ENCODE results near the gene CFAP65.

CFAP65 gene

GRCh38 chr2:218990612-218991011 lies 50.7 kb downstream of the CFAP65 start:
- DNase-seq = no peak

GRCh38 chr2:218990052-218990451 lies 51.3 kb downstream of the CFAP65 start:
- no peak for DNase-seq

GRCh38 chr2:218988650-218989049 lies 52.7 kb downstream of the CFAP65 start:
- no peak for DNase-seq

- no peak for DNase-seq
Observed at GRCh38 chr2:218988164-218988563, 53.2 kb downstream of the CFAP65 start.

GRCh38 chr2:218986148-218986761 lies 55.1 kb downstream of the CFAP65 start:
- no peak for DNase-seq

- no peak for DNase-seq
Observed at GRCh38 chr2:218985325-218986091, 55.8 kb downstream of the CFAP65 start.

- no peak for DNase-seq
Observed at GRCh38 chr2:218985021-218985324, 56.3 kb downstream of the CFAP65 start, which contains the start of gene FEV. TSS of gene FEV (minus strand) at chr2:218985184. CDS start at chr2:218985075, 109 bp downstream.

GRCh38 chr2:218984239-218985020 lies 56.9 kb downstream of the CFAP65 start:
- DNase-seq = no peak

- DNase-seq = no peak
Observed at GRCh38 chr2:218983934-218984238, 57.4 kb downstream of the CFAP65 start.

GRCh38 chr2:218983263-218983933 lies 57.9 kb downstream of the CFAP65 start:
- no peak for DNase-seq

GRCh38 chr2:218982586-218983262 lies 58.6 kb downstream of the CFAP65 start:
- no peak for DNase-seq

- peak; percentile 58 for DNase-seq
Observed at GRCh38 chr2:218981881-218982585, 59.3 kb downstream of the CFAP65 start.

GRCh38 chr2:218981390-218981880 lies 59.9 kb downstream of the CFAP65 start:
- no peak for DNase-seq

GRCh38 chr2:218980735-218981389 lies 60.5 kb downstream of the CFAP65 start:
- no peak for DNase-seq

GRCh38 chr2:218979846-218980734 lies 61.2 kb downstream of the CFAP65 start:
- DNase-seq = peak; percentile 92

- DNase-seq = no peak
Observed at GRCh38 chr2:218975060-218975777, 66.1 kb downstream of the CFAP65 start.

GRCh38 chr2:218970894-218971293 lies 70.4 kb downstream of the CFAP65 start:
- DNase-seq = no peak

- no peak for DNase-seq
Observed at GRCh38 chr2:218964041-218964771, 77.1 kb downstream of the CFAP65 start.

- no peak for DNase-seq
Observed at GRCh38 chr2:218963601-218964000, 77.7 kb downstream of the CFAP65 start.

Measured in hematopoietic multipotent progenitor cell treated with erythropoietin and hydrocortisone succinate and interleukin-3 and kit ligand, for 4 days (in vitro differentiated cells).